HG02798 (cell line): Measurements from ENCODE around the gene PDE7B.

Experiments used
- ATAC-seq: cut with Tn5 transposase; IDR thresholded peaks from one replicate; pipeline ENCODE4 v1.9.1; 2021; ENCODE audit warnings: mild to moderate bottlenecking; ENCODE audit not compliant: unreplicated experiment, poor library complexity

Gene PDE7B

DNA sequence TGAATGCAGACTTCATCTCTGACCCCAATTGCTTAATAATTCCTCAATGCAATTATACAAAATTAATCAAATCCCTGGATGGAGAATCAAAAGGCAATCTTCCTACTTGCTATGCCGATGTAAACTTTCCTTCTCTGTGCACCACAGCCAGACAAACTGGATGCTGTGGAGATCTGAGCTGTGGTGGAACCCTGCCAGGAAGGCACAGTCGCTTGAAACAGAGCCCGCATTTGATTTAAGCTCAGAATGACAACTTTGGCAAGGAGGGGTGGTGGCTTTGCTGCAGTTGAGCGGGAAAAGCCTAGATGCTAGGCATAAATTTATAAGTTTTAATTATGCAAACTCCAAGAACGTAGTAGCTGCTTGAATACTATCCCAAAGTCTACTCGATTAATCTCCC lies 207.8 kb downstream of the PDE7B start:
- no peak for ATAC-seq

DNA sequence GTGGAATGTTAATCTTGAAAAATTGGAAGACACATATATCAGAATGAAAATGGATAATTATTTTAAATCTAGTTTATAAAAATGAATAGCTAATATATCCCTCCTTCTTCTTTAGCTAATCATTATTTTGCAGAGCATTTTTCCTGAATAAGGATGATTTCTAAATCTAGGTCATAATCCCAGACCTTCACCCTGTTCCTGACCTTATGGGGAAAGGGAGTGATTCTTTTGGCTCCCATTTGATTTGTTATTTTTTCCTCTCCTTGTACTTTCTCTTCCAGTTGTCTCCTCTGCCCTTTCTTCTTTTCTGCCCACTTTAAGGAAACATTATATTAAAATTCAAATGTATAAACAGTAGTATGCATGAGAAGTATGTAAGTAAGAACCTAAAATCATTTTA lies 208.6 kb downstream of the PDE7B start:
- no peak for ATAC-seq

DNA sequence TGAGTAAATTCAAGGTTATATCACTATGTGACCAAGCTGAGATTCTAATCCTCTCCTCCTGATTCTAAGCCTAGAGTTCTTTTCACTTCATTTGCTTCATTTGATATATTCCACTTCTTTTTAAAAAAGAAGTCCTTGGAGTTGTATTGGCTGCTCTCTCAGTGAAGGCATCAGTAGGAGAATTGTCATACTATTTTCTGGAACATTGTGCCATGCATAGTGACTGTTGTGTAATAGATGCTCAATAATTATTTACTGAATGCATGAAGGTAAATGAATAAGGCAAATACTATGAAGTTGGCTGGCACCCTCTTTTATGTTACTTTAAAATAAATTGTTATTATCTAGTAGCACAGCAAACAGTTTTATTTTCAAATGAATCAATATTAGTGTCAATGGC lies 209.3 kb downstream of the PDE7B start:
- no peak for ATAC-seq

DNA sequence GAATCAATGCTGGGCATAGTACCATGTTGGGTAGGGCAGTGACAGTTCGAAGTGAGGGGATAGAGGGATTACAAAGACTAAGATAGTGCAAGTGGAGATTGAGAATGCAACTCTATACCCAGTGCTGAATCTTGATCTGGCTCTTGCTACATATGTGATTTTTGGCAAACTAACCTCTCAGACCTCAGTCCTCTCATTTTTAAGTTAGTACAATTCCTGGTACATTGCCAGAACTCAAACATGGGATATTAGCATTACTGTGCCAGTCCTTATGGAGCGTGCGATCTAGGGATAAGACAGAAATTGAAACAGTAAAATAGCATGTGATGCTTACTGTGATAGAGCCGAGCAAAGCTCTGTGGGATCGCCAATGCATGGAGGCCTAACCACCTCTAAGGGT lies 210.2 kb downstream of the PDE7B start:
- ATAC-seq = no peak

DNA sequence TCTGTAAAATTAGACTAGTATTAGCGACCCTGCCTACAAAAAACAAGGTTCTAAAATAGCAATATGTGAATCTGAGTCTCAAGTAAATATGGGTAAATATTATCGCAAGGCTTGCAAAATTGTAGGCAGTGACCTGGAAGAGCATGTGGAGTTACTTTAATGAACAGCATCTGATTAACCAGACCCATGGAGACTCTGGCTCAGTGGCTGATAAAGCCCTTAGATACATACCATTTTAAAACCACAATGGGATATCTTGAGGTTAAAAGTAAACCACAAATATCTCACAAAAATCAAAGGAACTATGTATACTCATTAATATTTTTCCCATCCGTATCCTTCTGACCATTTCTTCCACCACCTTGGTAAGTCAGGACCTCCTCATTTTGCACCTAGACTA lies 211.6 kb downstream of the PDE7B start:
- ATAC-seq = no peak

DNA sequence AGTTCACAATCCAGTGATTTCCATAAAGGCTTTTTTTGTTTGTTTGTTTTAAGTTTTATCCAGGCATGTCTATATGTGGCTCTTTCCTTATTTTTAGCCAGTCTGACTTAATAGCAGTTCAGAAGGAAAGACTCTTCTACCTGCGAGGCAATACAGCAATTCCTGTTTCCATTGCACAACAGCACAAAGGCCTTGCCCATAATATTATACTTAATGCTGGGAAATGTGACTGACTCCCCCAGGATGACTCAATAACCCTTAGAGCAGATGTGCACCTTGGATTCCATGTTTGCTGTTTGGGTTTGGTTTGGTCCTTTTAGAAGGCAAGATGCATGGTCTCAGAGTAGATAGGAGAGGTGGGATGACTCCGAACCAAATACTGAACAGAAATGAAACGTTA lies 214.5 kb downstream of the PDE7B start:
- no peak for ATAC-seq

DNA sequence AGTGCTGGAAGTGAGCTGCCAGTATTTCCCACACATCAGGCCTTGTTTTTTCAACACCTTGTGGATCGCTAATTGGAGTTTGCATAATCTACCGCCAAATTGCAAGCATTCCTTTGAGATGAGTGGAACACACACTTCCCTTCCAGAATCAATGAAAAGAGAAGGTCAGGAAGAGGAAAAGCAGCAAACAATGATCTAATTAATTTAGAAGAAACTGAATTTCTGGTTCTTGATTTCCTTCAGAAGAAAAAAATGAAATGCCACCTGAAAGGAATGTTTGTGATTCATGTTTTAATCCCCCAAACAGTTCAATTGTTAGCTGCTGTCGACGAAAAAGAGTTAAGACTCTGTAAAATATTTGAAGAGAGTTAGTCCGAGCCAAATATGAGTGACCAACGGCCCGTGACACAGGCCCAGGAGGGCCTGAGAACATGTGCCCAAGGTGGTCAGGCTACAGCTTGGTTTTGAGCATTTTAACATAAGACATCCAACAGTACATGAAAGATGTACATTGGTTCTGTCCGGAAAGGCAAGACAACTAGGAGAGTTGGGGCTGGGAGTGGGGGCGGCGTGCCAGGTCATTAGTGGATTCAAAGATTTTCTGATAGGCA lies 216.3 kb downstream of the PDE7B start:
- no peak for ATAC-seq

DNA sequence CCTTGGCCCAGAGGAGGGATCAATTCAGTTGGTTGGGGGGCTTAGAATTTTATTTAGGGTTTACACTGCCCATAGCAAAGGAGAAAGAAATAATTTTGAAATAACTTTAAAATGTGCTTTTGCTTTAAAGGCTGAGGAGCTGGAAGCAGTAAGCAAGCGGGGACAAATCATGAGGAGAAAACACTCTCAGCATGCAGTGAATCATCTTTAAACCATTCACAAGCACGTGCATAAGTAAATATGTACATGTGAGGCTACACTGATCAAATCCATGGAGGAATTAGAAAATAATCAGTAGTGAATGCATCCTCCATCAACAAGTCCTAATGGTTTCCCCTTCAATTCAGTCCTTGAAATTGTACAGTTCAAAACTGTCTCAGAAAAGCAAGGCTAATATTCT lies 217.6 kb downstream of the PDE7B start:
- no peak for ATAC-seq

DNA sequence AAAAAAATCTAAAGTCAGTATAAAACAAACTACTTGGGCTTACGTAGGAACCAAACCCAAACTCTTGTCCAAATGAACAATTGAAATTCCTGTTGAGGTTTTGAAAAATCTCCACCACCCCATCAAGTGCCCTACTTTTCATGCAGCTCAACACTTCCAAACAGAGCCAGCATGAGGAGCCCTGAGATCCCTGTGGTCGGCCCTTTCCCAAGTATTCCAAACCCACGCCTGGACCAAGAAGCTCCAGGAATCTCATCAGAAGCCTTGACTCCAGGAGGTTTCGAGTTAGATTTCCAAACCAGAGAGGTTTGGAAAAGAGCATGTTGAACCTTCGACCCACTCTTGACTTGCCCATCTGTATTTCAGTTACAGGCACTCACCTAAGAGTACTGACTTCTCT lies 219.3 kb downstream of the PDE7B start:
- ATAC-seq = no peak

DNA sequence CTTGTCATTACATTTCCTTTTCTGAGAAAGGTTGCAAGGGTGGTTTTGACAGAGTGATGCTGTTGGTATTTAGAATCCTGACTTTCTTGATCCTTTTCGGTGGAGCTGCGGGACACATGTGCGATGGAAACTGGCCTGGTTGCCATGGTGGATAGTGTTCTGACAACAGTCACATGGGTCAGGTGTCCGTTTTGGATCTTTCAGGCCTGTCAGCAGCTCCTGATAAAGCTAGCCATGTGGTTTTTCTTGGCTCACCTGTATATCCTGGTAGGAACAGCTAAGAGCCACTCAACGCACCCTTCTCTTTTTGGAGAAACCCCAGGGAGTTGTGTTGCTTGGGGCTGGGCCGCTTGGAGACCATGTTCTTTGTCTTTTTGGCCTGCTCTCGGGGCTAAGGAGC lies 221.2 kb downstream of the PDE7B start:
- ATAC-seq = no peak

DNA sequence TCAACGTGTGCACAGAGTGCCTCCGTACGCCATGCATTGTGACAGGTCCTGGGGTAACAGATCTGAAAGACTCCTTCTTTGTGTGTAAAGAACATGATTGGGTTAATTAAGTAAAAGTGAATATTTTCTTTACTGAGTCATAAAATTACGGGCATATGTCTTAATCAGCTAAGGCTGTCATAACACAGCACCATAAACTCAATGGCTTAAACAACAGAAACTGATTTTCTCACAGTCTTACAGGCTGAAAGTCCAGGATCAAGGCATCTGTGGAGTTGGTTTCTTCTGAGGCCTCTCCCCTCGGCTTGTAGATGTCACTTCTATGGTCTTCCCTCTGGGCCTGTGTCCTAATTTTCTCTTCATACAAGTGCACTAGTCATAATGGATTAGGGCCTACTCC lies 221.7 kb downstream of the PDE7B start:
- ATAC-seq = no peak

DNA sequence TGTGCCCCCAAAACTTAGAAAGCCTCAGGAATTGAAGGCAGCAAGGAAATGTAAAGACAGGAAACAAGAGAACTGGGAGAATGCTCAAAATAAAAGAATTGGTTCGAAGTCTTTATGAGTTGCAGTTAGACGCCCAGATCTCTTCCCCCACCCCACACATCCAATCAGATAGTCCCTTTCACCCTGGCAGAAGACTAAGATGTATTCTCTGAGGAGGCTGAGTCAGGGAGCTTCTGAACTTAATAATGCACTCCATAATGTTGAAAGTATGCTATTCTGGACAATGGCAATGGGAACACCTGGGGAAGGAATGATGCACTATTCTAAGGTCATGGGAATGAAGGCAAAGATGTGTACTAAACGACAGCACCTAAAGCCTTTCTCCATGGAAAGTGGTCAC lies 225.0 kb downstream of the PDE7B start:
- ATAC-seq = no peak

DNA sequence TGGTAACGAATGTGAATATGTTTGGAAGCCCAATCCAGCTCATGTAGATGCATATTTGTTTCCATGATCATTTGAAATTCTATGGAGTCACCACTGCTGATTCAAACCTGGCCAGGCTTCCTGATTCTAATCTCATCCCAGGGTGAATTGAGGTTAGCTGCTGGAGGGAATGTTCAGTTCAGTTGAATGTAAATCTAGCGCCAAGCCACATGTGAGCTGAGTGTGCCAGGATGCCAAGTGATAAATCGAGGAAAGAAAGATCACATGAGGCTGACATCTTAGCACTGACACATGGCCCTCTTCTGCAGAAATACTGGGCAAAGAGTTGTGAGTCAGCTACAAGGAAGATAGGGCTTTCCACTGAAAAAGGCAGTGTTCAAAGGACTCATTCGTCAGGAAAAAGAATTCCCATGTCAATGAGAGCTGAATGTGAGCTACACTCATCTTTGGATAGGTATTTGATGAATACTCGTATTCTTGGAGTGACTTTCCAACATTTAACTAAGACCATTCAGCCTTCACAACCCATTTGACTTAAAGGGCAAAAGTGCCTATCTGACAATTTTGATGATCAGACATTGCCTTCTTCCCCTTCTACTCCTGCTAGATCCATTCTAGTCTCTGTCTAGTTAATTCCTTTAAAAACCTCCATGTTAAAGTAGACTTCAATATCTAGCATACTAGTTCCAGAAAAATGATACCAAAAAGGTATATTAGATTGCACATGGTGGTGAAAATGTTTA lies 226.5 kb downstream of the PDE7B start:
- no peak for ATAC-seq

DNA sequence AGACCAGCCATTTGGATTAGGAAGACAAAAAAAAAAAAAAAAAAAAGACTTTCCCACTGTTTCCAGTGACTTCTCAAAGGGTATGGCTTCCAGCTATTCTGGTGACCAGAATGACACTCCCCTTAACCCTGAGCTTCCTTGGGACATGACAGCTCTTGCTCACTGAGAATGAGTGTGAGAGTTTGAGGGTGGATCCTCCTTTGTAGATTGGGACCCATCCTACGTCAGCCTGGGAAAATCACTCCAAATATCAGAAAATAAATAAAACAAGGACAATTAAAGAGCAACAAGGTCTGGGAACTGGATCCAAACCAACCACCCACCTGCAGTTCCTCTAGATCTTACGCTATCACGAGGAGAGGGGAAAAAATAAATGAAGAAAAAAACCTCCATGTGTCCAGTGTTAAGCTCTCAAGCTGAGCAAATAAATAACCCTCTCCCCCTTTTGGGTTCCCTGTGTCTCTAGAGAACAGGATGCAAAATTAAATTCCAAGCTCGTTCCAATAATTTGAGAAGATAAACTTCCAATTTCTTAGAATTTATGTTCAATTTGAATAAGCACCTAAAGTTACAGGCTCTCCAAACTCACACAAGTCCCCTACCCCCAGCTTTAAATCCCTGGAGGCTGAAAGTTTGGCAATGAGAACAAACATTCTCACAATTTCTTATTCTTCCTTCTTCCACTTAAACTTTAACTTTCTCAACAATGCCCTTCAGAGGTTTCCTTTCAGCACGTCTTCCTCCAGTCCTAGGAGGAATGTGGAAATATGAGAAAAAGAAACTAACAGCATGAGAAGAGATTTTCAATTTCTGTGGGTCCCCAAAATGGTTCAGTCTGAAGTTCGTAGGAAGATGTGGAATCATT lies 228.4 kb downstream of the PDE7B start:
- no peak for ATAC-seq

DNA sequence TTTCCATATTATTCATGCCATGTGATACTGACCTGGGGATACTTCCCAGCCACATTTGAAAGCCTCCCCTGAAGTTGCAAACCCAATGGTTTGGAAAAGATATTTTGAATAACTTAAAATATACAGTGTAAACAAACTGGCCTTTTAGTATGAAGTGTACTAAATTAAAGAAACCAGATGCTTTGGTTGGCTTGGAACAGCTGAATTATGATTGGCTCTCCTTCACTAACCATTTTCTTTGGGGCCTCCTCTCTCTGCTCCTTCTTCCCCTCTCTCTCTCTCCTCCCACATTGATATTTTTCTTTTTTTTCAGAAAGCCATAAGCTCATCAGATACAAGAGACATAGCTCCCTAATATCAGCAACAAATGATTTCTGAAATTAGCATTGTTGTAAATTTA lies 232.0 kb downstream of the PDE7B start:
- ATAC-seq = no peak

DNA sequence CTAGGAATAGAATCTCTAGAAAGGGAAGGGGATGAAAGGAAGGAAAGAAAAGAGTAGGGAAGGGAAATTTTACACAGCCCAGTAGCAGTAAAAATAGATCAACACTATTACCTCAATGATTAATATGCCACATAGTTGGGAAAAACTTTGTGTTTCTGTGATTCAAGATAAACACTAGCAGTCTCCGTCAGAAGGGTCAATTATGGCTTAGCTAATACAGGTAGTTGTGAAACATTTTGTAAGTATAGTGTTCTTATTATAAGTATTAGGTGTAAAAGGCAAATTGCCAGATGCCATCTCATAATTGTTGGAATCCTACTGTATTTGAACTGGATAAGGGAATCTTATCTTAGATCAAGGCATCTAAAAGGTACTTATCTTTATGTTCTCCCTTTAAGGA lies 232.9 kb downstream of the PDE7B start:
- no peak for ATAC-seq

DNA sequence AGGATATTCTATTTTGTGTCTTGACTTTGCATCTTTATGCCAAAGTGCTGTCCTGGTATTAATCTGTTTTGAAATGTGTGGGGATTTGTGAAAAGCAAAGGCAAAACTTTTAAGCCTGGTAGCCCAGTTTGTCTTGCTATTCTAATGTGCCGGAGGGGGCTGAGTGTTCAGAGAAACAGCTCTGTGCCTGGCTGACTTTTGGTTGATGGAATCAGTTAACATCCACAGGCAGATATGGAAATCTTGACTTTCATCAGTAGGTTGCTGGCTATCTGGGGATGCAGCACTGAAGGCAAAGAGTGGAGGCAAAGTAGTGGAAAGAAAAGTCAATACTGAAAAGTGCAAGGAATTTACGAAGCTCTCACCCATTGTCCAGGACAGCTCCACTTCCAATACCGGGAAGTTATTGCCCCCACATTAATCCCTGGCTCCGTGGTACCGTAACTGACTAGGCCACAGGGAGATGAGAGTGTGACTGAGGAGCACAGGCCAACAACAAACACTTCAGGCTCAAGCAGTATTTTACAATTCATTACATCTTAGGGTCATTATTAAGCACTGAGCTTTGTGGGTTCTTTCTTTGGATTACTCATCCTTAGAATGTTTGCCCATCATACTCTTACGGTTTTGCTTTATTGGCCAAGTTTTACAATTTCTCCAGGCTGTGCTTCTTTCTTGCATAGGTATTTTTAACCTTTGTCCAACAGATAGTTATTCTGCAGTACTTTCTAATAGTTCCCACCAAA lies 234.0 kb downstream of the PDE7B start:
- ATAC-seq = no peak

DNA sequence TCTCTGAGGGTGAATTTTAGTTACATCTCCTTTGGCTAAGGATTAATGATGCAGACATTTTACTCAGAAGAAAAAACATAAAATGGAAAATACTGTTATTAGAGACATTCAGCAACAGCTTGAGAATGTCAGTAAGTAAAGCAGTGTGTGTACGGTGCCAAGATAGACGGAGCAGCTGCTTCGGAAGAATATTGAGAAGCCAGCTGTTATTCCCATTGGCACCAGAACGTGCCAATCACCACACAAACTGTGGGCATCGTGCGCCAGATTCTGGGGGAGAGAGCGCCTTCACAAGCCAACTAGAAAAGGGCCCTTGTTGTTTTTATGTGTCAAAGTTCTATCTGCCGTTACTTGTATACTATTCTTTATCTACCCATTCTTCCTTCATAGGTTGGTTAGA lies 235.2 kb downstream of the PDE7B start:
- ATAC-seq = no peak

DNA sequence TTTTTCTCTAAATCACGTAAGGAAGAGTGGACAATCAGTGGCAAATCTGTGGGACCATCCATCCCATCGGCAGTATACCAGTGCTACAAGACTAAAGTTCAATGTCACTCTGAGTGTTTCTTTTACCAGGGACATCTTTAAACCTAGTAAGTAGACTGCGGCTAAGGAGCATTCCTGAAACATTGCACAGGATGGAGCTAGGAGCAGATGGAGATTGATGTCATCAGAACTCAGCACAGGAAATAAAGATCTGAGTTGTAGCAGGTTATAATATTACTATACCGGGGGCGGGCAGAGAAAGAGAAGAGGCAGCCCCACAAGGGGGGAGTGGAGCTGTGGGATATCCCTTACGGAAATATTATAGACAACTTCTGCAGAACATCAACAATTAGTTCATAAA lies 236.5 kb downstream of the PDE7B start:
- ATAC-seq = no peak

DNA sequence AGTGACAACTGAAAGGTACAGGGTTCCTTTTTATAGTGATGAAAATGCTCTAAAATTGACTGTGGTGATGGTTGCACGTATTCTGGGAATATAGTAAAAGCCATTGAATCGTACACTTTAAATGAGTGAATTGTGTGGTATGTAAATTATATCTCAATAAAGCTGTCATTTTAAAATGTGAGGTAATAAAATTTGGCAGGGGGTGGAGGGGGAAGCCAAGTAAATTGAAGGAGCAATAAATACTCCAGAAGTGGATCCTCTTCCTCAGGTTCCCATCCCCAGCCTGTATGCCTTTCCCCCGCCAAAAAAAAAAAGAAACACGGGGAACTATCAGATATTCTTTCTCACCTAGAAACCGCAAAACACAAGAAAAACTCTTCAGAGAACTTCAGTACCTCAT lies 237.2 kb downstream of the PDE7B start:
- ATAC-seq = no peak

DNA sequence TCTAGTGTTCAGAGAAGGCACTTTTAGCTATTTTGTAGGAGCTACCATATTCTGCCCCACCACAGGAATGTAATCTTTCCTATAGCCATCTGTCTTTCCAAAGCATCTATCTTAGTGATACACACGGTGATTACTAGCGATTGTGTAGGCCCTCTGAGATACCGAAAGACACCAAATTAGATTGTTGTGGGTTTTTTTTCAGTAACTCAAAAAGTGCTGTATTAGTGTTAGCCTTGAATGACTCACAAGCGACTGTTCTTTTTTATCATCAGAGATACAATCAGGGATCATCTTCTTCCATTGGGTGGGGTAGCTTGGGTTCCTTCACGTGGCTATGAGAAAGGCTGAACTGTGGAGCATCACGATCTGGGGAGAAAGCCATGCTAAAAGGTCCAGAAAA lies 238.4 kb downstream of the PDE7B start:
- no peak for ATAC-seq
